ENCODE measurements around the gene TMEM132A. TPM values are rescaled to one million over a fixed set of nuclear protein-coding genes. Genes with fewer than 3 reads are reported as not detected.

Gene TMEM132A
- total and polyA plus RNA-seq, 10 of the 15 experiments (the other 5 are each of a cell fraction or from before 2014, with no cell fraction given), result 0.16 to 25.0 (median 4.3) TPM

GRCh38 chr11:60906132-60906972, 17.9 kb upstream of the TMEM132A start, which contains the start of gene PRPF19 (continued):
- no peak for TF ChIP-seq TARDBP (IDR thresholded peaks at IDR 0.05; ENCODE audit: borderline replicate concordance)
- TF ChIP-seq, protein P1, sequence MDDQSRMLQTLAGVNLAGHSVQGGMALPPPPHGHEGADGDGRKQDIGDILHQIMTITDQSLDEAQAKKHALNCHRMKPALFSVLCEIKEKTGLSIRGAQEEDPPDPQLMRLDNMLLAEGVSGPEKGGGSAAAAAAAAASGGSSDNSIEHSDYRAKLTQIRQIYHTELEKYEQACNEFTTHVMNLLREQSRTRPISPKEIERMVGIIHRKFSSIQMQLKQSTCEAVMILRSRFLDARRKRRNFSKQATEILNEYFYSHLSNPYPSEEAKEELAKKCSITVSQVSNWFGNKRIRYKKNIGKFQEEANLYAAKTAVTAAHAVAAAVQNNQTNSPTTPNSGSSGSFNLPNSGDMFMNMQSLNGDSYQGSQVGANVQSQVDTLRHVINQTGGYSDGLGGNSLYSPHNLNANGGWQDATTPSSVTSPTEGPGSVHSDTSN (IDR thresholded peaks at IDR 0.05; ENCODE audit: insufficient replicate concordance, low read depth, low read length), result no peak
- peak; percentile 81; the same call in 2 of the 3 replicates for TF ChIP-seq POU2F2 (IDR thresholded peaks at IDR 0.05; ENCODE audit: borderline replicate concordance, low read depth, low read length)
- TF ChIP-seq POLR2AphosphoS2 (IDR thresholded peaks at IDR 0.05; ENCODE audit: low read depth, low read length), result peak; percentile 78; the same call in 1 of the 2 replicates
- TF ChIP-seq MTA3 (IDR thresholded peaks at IDR 0.05; ENCODE audit: borderline replicate concordance, low read length), result no peak
- no peak for TF ChIP-seq KAT2A (conservative IDR thresholded peaks at IDR 0.05; ENCODE audit: control insufficient read depth, low read depth, low read length)
- TF ChIP-seq TBL1XR1 (IDR thresholded peaks at IDR 0.05; ENCODE audit: low read depth, low read length), result peak; percentile 31; the same call in 1 of the 2 replicates
- no peak for TF ChIP-seq STAT1 (conservative IDR thresholded peaks at IDR 0.05)
- TF ChIP-seq NFXL1 (IDR thresholded peaks at IDR 0.05; ENCODE audit: borderline replicate concordance), result no peak
- TF ChIP-seq NR2C1 (IDR thresholded peaks at IDR 0.05), result no peak
- TF ChIP-seq FOXM1 (IDR thresholded peaks at IDR 0.05; ENCODE audit: low read depth, low read length), result no peak
- no peak for TF ChIP-seq YBX1 (IDR thresholded peaks at IDR 0.05)
- TF ChIP-seq RELA (IDR thresholded peaks at IDR 0.05; ENCODE audit: borderline replicate concordance, partially characterized antibody), result no peak
- TF ChIP-seq EED (IDR thresholded peaks at IDR 0.05; ENCODE audit: low read depth), result no peak; the same call in 1 of the 2 replicates
- TF ChIP-seq HDGF (IDR thresholded peaks at IDR 0.05), result no peak
- peak; percentile 86 for TF ChIP-seq HCFC1 (IDR thresholded peaks at IDR 0.05; ENCODE audit: low read length)
- TF ChIP-seq ZBTB40 (IDR thresholded peaks at IDR 0.05; ENCODE audit: borderline replicate concordance), result peak; percentile 89
- TF ChIP-seq POLR2A (IDR thresholded peaks at IDR 0.05; ENCODE audit: low read depth, low read length), result peak; percentile 99
- no peak for TF ChIP-seq PAX8 (IDR thresholded peaks at IDR 0.05)
- TF ChIP-seq IKZF1 (conservative IDR thresholded peaks at IDR 0.05), result peak; percentile 86
- peak; percentile 15; the same call in 1 of the 2 replicates for TF ChIP-seq USF2 (IDR thresholded peaks at IDR 0.05; ENCODE audit: borderline replicate concordance, low read depth, low read length)
- no peak for TF ChIP-seq ZNF622 (IDR thresholded peaks at IDR 0.05)
- peak; percentile 11; the same call in 1 of the 2 replicates for TF ChIP-seq PAX5 (IDR thresholded peaks at IDR 0.05; ENCODE audit: borderline replicate concordance, low read depth, low read length)
- peak; percentile 86; the same call in 1 of the 2 replicates for TF ChIP-seq YY1 (IDR thresholded peaks at IDR 0.05; ENCODE audit: low read depth, low read length)
- no peak for TF ChIP-seq SMAD1 (IDR thresholded peaks at IDR 0.05; ENCODE audit: low read depth, partially characterized antibody)
- no peak for TF ChIP-seq STAT3 (IDR thresholded peaks at IDR 0.05; ENCODE audit: low read depth, low read length)
- no peak for TF ChIP-seq RCOR1 (conservative IDR thresholded peaks at IDR 0.05; ENCODE audit: low read depth, low read length)
- TF ChIP-seq IRF4 (IDR thresholded peaks at IDR 0.05; ENCODE audit: low read depth, low read length), result no peak
